LNCAP (cell line): Measurements from ENCODE around the gene CD86.

Experiments
- CTCF ChIP-seq: fragments of 450-650 bp; IDR thresholded peaks from 2 replicates; pipeline ENCODE4 v1.5.1; 2017; ENCODE audit warnings: mild to moderate bottlenecking

CD86 gene

GRCh38 chr3:122019493-122019892 is 35.7 kb upstream of the CD86 start:
- no peak for TF ChIP-seq CTCF

GRCh38 chr3:122021037-122021436 is 34.1 kb upstream of the CD86 start:
- TF ChIP-seq CTCF: no peak

GRCh38 chr3:122021811-122022401 is 33.3 kb upstream of the CD86 start, which contains the start of gene ILDR1:
ILDR1 (minus strand) TSS chr3:122022247; CDS start chr3:122022077, 170 bp downstream.
- no peak for TF ChIP-seq CTCF

- no peak for TF ChIP-seq CTCF
Measured at GRCh38 chr3:122023335-122023910, 31.7 kb upstream of the CD86 start.

GRCh38 chr3:122024800-122025199 is 30.4 kb upstream of the CD86 start:
- no peak for TF ChIP-seq CTCF

- TF ChIP-seq CTCF: no peak
Measured at GRCh38 chr3:122025296-122025695, 29.9 kb upstream of the CD86 start.

GRCh38 chr3:122030381-122031122 is 24.6 kb upstream of the CD86 start:
- no peak for TF ChIP-seq CTCF
